Fibroblast of lung (primary cell): ENCODE measurements around the gene GDPGP1.
"Not testable (repeated sequence)": the region's sequence is repeated elsewhere in the genome, so short reads cannot be mapped to it uniquely, and the experiment has no call there.

ENCODE experiments used
- EZH2 ChIP-seq: IDR thresholded peaks from 2 replicates; pipeline ENCODE4 v1.5.1; 2012; ENCODE audit warnings: low read length, control low read depth, mild to moderate bottlenecking; ENCODE audit errors: missing control alignments
- TF ChIP-seq, protein P1 (sequence below), 2 donors: IDR thresholded peaks in 1 of 2; conservative IDR thresholded peaks in 1 of 2; 1 replicate in 1 of 2; 2 replicates in 1 of 2; pipeline ENCODE4 v1.5.1; 2011 to 2012; ENCODE audit warnings: low read length in 2 of 2, control low read depth in 1 of 2, inconsistent platforms in 1 of 2, low read depth in 1 of 2, mild to moderate bottlenecking in 1 of 2

DNA sequence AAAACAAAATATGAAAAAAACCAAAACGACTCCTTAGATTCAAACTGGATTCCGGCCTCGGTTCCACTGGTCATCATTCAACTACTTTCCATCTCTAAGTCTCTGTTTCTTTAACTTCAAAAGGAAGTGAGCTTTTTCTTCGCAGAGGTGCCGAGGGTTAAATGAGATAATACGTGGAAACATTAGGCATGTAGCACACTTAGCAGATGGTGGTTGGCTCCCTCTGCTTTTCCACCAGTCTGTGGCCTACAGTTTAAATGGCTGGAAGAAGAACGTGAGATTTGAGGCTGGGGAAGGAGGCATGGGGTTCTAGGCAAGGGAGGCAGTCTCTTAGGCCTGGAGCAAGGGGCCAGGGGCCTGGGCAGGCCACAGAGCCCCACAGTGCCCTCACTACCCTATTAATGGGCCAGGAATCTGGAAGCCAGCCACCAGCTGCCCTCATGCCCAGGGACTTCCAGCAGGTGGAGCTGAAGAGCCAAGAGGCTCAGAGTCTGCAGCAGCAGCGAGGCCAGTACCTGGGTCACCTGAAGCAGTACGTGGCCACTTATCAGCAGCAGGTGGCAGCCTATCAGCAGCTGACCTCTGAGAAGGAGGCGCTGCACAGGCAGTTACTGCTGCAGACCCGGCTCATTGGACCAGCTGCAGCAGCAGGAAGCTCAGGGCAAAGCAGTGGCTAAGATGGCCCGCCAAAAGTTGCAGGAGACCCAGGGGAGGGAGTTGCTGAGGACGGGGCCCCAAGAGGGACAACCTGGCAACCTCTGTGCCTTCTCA is 59.2 kb downstream of the GDPGP1 start:
- TF ChIP-seq, protein P1, sequence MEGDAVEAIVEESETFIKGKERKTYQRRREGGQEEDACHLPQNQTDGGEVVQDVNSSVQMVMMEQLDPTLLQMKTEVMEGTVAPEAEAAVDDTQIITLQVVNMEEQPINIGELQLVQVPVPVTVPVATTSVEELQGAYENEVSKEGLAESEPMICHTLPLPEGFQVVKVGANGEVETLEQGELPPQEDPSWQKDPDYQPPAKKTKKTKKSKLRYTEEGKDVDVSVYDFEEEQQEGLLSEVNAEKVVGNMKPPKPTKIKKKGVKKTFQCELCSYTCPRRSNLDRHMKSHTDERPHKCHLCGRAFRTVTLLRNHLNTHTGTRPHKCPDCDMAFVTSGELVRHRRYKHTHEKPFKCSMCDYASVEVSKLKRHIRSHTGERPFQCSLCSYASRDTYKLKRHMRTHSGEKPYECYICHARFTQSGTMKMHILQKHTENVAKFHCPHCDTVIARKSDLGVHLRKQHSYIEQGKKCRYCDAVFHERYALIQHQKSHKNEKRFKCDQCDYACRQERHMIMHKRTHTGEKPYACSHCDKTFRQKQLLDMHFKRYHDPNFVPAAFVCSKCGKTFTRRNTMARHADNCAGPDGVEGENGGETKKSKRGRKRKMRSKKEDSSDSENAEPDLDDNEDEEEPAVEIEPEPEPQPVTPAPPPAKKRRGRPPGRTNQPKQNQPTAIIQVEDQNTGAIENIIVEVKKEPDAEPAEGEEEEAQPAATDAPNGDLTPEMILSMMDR (conservative IDR thresholded peaks at IDR 0.05 in 1 of 2, IDR thresholded peaks at IDR 0.05 in 1 of 2; ENCODE audit: low read depth in 1 of 2, low read length in 2 of 2) = peak; percentile 71 to 79
- not testable (repeated sequence) for TF ChIP-seq EZH2
